Neural progenitor cell (in vitro differentiated cells): ENCODE data around the gene DDX52.

ENCODE experiments used
- CTCF ChIP-seq: fragments of 200-600 bp; sonication (generic); IDR thresholded peaks from 2 replicates; pipeline ENCODE4 v1.5.1; 2017; ENCODE audit warnings: antibody characterized with exemption, mild to moderate bottlenecking
- EZH2 ChIP-seq: fragments of 200-600 bp; sonication (generic); IDR thresholded peaks from 2 replicates; pipeline ENCODE4 v1.6.1; 2017; ENCODE audit warnings: antibody characterized with exemption, mild to moderate bottlenecking, moderate library complexity

- TF ChIP-seq EZH2 (no peak), CTCF (no peak)
Measured at GRCh38 chr17:37585066-37585465, 58.2 kb downstream of the DDX52 start.
